ENCODE data around the gene POMT2.

GRCh38 chr14:77359626-77360025 lies 38.9 kb upstream of the POMT2 start:
- TF ChIP-seq POLR2A (IDR thresholded peaks at IDR 0.05): no peak
- TF ChIP-seq CTCF (IDR thresholded peaks at IDR 0.05): no peak

Data from heart left ventricle (tissue), 13 donors.